NCI-H2107 (cell line): ENCODE results near the gene SCT.
A peak's percentile ranks its signal among the peaks of the same experiment; 100 is the strongest.
"Not testable (repeated sequence)": the region's sequence is repeated elsewhere in the genome, so short reads cannot be mapped to it uniquely, and the experiment has no call there.

Experiments used
- DNase-seq: peaks from one replicate; lab custom pipeline; 2025; lab: John Stamatoyannopoulos, UW

The SCT gene, protein sequence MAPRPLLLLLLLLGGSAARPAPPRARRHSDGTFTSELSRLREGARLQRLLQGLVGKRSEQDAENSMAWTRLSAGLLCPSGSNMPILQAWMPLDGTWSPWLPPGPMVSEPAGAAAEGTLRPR

DNA sequence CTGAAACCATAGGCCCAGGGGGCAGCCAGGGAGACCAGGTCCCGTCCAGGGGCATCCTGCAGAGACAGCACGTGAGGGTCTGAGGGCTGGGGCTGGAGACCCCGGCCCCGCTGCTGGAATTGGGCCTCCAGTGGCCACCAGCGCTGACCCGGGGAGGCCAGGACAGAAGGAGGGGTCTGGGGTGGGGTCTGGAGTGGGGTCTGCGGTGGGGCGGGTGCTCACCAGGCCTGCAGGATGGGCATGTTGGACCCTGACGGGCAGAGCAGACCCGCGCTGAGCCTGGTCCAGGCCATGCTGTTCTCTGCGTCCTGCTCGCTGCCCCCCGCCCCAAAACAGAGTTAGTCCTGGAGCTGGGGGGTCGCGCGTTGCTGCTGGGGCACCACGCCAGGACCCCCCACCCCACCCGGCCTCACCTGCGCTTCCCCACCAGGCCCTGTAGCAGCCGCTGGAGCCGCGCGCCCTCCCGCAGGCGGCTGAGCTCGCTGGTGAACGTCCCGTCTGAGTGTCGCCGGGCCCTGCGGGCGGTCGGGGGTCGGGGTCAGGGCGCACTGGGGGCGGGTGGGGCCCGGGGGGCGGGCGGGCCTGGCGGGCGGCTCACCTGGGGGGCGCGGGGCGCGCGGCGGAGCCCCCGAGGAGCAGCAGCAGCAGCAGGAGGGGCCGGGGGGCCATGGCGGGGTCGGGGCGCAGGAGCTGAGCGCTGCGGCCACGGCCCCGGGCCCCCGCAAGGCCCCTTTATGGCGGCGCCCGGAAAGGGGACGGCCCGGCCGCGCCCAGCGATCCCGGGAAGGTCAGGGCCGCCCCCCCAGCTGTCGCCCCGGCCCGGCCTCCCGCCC lies at the start of gene SCT:
SCT (minus strand) TSS at position 707 of the 833 bp plus-strand sequence; CDS start at position 669, 38 bp downstream.
- DNase-seq: no peak

DNA sequence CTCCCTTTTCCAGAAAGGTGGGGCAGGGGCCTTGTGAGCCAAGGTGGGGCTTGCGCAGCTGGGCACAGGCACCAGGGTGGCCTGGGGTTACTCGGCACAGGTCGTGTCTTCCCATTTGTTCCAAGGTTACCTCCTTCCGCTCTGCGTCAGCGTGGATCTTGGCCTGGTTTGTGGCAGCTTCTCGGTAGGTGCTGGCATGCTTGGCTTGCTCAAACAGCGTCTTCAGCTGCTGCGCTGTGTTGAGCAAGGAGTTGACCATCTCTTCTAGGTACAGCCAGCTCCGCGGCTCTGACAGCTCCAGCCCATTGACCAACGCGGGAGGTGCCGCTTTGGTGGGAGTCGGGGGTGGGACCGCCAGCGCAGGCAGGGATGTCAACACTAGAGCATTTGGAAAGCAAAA lies 47.4 kb upstream of the SCT start:
- DNase-seq: no peak

DNA sequence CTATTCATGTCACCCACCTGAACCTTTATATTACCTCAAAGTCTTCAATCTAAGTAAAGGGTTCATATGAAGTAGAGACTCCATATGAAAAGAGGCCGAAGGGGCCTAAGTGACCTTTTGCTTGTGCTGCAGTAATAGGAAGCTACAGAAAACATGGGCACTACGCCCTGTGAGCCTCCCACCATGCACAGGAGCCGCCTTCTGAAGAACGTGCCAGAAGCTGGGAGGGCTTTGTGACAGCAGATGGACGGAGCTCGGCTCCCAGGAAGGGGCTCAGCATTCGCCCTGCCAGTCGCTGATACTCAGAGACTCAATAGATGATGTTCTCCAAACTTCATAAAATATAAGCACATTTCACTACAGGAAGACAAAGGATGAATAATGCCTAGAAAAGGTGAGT lies 46.9 kb upstream of the SCT start:
- DNase-seq: no peak

DNA sequence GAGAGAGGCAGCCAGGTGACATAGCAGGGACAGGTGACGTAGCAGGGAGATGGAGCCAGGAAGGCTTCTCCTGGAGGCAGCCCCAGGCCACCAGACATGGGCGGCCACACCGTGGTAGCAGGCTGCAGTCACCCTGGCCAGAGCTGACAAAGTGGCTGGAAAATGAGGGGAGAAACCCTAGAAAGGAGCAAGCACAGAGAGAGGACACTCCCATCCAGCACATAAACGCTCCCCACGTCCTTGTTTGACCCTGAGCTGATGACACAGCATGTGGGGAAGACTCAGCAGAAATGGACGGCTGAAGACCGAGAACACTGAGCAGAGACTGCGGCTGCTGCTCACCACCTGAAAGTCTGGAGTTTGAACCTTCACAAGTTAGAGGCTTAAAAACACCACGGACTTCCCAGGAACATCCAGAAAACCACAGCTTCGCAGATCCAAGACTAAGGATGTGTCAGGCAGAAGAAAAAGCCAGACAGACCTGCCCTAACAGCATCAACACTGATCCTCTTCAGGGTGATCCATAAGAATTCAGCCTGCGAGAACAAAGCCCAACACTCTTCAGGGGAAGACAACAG lies 38.8 kb upstream of the SCT start:
- no peak for DNase-seq

DNA sequence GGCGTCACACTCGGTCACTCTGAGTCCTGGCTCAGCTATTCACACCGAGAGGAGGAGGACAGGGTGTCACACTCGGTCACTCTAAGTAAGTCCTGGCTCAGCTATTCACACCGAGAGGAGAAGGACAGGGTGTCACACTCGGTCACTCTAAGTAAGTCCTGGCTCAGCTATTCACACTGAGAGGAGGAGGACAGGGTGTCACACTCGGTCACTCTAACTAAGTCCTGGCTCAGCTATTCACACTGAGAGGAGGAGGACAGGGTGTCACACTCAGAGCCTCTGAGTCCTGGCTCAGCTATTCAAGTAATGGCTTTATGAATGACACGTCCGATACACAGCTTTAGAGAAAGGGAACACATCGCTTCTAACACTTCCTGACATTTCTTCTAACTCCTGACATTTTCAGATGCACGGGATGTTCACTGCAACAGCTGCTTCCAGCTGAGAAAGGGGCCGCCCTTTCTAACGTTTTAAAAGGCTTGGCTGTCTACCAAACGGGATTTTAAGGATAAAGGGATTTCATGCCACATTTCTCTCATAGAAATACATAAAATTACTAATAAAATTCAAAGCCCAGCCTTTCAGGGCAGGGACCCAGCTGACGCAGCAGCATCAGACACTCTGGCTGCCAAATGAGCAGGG lies 38.2 kb upstream of the SCT start:
- no peak for DNase-seq

DNA sequence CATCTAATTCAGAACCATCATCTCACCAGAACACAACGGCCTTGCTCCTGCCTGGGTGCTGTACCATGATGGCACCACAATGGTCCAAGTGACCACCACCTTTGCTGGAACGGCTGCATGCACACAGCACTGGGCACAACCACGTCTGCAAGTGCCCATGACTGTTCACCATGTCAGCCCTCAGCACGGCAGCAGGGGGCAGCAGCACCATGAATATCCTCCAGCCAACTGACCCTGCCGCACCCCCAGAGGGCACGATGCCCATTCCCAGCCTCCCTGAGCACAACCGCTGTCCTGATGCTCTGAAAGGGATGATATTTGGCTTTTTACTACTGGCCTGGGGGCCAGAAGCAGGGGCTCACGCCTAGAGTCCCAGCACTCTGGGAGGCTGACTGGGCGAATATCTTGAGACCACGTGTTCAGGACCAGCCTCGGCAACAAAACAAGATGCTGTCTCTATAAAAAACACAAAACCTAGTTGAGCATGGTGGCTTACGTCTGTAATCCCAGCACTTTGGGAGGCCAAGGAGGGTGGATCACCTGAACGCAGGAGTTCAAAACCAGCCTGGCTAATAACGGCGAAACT lies 35.8 kb upstream of the SCT start:
- DNase-seq: no peak

DNA sequence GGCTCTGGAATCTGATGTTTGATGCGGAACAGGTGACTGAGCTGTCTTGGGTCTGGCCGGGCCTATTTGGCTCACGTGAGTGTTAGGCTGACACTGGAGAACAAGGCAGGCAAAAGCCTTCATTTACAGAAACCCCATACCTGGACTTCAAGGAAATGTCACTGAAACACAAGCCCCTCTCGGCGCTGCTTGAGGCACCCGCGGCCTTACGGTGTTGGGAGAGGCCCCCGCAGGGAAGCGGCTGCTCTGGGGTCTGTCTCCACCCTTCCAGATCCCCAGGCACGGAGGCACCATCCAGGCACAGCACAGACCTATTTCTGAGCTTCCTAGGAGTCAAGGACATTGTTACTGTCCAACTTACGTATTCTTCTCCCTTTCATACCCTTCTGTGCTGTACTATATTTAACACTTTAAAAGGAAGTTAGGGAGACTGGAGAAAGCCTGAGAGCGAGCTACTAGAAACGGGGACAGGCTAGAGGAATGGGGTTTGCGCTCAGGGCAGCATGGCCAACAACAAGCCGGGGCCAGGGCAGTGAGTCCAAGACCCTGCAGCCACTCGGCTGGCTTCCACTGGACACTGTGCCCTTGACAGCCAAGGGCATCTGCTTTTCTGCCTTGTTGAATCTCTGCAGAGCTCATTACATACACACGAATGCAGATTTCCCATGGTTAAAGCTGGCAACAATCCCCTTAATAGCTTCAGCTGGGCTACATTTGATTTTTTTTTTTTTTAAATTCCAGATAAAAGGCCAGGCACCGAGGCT lies 33.9 kb upstream of the SCT start:
- no peak for DNase-seq

DNA sequence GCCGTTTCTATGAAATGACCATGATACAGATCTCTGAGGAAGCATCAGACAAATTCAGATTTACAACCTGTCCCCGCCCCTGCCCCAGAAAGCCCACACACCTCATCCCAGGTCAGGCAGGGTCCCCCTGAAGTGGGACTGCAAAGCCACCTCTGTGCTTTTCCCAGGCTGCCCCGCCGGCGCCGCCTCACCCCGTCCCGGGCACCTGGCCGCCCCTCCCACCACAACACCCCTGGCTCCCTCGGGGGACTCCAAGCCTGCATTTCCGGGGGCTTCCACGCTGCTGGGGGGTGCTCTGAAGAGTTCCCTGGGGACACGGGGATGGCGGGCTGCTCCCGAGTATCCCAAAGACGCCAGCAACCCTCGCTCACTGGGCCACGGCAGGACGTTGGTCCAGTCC lies 33.3 kb upstream of the SCT start:
- no peak for DNase-seq

DNA sequence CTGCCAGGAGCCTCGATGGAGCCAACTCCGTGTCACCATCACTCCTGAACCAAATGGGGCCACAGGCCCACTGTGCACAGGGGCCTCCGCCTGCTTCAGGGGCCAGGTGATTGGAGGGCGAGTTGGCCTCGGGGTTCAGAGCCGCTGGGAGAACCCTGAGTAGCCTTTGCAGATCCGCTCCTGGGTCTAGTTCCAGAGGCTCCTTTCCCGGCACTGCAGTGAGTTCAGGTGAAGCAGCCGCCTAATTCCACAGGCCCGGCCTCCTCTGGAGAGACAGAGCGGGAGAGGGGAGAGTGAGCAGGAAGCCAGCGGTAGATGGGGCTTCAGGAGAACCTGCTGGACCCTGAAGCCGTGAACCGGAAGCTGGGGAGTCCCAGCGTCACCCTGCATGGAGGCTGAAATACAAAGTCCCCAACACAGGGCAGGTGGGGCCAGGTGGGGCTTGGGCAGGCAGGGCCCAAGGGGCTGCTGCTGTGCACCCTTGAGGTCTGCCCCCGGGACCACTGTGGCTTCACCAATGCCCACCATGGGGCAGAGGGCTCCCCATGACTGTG lies 32.6 kb upstream of the SCT start:
- no peak for DNase-seq

DNA sequence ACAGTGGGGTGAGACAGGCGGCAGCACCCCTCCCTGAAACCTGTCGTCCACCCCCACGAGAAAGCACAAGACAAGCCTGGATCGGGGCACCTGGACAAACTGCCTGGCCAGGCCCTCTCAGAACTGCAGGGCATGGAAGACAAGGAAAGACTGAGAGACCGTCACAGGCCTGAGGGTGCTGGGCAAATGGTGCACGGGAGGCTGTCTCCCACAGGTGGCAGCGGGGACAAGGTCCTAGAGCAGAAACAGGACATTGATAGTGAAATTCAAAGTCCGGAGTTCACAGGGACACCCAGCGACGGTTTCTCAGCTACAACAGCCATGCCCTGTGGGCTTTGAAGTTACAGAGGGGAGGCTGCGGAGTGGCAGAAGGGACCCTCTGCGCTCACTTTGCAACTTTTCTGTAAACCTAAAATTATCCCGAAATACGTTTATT lies 30.7 kb upstream of the SCT start:
- DNase-seq: no peak

DNA sequence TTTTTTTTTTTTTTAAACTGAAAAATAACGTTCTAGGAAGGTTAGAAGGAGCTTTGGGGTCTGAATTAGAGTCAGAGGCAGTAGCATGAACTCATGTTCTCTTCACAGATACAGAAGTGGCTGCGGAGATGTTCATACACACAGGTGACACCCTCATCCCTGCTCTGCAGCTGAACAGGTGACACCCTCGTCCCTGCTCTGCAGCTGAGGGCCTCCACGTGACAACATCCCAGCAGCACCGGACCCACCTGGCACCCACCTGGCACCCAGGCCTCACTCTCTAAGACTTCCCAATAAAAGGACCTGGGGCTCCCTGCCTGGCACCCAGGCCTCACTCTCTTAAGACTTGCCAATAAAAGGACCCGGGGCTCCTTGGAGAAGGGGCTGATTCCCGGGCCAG lies 29.9 kb upstream of the SCT start:
- DNase-seq: no peak

DNA sequence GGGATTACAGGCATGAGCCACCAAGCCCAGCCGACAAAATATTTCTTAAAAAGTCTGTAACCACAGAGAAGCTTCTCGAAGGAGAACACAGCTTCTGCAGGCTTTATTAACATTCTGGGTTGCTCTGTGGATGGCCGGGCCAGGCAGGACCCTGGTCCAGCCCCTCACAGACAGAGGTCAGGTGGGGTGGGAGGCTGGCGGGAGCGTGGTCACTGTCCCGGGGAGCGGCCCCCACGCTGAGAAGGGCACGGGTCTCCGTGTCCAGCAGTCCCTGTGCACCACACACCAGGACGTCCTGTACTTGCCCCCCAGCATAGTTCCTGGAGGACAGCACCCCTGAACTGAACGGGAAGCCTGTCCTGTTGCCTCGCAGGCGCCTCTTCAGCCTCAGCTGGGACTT lies 29.4 kb upstream of the SCT start:
- no peak for DNase-seq

DNA sequence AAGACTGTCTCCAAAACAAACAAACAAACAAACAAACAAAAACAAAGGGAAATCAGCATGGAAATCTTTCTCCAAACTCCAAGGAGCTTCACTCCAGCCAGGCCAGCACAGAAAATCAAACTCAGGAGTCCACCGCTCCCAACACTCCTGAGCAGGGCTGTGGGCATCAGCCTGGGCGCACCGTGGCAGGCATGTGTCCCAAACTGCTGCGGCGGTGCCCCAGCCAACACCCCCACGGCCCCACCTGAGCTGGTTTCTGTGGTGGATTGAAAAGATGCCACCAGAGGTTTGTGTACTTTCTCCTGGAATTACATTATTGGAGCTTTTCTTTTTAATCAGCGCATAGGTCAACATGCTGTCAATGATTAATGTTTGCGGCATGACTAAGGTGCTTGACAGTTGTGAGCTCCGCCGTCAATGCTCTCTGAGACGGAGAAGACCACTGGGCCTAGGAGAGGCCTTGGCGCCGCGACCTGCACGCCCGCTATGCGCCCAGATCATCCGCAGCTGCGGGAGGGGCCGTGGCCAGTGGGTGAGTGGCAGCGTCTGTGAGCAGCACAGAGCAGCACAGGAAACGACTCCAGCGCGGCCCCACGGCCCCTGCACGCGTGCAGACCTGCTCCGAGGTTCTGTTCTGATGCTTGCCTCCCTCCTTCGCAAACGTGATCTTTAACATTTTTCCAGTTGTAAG lies 28.2 kb upstream of the SCT start:
- DNase-seq: no peak

DNA sequence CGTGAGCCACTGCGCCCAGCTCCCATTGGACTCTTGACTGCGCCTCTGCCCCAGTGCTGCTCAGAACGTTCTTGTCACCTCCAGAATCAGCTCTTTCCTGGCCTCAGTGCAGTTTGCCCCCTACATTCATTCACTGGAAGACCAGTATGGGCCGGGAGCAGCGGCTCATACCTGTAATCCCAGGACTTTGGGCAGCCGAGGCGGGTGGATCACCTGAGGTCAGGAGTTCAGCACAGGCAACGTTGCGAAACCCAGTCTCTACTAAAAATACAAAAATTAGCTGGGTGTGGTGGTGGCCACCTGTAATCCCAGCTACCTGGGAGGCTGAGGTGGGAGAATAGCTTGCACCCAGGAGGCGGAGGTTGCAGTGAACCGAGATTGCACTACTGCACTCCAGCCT lies 27.5 kb upstream of the SCT start:
- DNase-seq: not testable (repeated sequence)

DNA sequence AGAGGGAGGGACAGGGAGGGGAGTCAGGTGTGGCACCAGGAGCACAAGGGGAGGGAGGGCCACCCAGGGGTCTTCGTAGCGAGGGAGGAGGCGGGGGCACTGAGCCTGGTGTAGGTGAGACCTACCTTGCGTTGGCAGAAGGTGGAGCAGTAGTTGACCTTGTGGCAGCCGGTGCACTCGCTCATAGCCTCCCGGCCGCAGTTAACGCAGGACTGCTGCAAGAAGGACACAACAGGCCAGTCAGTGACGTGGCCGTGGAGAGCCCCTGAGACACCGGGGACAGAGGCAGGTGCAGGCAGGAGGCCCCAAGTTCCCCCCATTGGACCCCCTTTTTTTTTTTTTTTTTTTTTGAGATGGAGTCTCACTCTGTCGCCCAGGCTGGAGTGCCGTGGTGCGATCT lies 26.9 kb upstream of the SCT start:
- DNase-seq: no peak

DNA sequence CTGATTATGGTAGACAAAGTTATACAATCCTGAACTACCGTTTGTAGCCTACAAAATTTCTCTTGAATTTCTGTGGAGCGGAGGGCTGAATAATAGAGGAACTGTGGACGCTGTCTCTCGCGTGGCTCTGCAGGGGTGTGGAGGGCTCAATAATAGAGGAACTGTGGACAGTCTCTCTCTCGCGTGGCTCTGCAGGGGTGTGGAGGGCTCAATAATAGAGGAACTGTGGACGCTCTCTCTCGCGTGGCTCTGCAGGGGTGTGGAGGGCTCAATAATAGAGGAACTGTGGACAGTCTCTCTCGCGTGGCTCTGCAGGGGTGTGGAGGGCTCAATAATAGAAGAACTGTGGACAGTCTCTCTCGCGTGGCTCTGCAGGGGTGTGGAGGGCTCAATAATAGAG lies 26.2 kb upstream of the SCT start:
- DNase-seq: not testable (repeated sequence)

DNA sequence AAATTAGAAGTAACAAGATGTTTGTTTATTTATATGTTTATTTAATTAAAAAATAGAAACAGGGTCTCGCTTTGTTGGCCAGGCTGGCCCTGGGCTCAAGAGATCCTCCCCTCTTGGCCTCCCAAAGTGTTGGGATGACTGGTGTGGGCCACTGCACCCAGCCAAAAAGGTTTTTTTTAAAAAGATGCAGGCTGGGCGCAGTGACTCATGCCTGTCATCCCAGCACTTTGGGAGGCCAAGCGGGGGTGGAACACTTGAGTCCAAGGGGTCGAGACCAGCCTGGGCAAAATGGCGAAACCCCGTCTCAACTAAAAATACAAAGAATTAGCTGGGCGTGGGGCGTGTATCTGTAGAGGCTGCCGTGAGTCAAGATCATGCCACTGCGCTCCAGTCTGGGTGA lies 23.5 kb upstream of the SCT start:
- no peak for DNase-seq

DNA sequence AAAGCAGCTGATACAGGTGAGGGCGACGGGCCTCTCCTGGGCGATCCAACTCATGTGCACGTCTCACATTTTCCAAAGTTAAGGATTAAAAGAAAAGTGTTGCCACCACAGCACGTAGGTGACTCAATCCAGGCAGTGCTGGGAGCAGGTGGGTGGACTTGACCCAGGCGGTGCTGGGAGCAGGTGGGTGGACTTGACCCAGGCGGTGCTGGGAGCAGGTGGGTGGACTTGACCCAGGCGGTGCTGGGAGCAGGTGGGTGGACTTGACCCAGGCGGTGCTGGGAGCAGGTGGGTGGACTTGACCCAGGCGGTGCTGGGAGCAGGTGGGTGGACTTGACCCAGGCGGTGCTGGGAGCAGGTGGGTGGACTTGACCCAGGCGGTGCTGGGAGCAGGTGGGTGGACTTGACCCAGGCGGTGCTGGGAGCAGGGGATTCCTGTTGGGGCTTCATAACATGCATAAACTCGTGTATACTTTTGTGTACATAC lies 20.7 kb upstream of the SCT start:
- DNase-seq: not testable (repeated sequence)

DNA sequence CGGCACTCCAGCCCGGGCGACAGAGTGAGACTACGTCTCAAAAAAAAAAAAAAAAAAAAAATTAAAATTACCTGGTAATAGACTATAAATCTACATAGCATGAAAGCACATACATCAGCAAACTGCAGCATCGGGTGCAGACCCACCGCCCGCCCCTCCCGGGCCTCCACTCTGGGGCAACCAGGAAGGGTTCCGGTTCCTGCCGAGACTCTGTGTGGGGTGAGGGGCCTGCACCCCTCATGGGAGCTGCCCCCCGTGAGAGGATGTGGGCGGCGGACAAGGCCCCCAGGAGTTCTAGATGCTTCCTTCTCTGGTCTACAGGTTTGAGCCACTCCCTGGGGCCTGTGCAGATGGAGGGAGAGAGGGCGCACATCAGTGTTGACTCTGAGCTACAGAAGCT lies 19.2 kb upstream of the SCT start:
- DNase-seq: no peak

DNA sequence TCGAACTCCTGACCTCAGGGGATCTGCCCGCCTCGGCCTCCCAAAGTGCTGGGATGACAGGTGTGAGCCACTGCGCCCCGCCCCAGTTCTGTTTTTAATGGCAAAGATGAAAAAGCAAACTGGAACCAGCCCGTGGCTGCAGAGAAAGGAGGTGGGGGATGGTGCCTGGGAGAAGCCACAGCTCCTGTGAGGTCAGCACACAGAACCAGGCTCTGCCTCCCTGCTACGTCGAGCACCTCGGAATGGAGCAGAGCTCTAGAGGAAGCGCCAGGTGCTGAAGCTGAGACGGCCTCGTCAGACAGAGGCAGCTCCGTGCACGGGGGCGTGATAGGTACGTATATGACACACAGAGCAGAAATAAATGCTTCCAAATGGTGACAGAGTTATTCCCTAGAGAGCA lies 18.6 kb upstream of the SCT start:
- DNase-seq: peak; percentile 80
